GM21786 (cell line): ENCODE measurements around the gene ZNF687.
A peak's percentile ranks its signal among the peaks of the same experiment; 100 is the strongest.

Experiments
- ATAC-seq: cut with Tn5 transposase; IDR thresholded peaks from one replicate; pipeline ENCODE4 v1.9.1; 2021; ENCODE audit not compliant: unreplicated experiment

ZNF687 gene

GRCh38 chr1:151311589-151312331, 29.7 kb downstream of the ZNF687 start:
- ATAC-seq, result no peak

DNA sequence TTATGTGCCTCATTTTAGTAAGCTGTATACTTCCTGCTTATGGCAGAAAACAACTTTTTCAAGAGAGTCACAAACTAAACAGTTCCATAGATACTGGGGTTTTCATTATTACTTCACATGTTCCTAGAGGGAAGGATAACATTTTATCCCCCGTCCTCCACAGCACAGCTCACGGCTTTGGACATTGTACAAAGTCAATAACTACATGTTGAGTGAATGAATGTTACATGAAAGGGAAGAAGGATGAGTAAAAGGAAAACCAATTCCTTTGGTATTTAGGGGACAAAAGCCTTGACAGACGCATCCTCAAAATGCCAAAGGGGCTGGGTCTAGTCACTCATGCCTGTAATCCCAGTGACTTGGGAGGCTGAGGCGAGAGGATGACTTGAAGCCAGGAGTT, 30.3 kb downstream of the ZNF687 start:
- no peak for ATAC-seq

- ATAC-seq, result no peak
These were observed 30.7 kb downstream of the ZNF687 start for GRCh38 chr1:151312826-151313225.

DNA sequence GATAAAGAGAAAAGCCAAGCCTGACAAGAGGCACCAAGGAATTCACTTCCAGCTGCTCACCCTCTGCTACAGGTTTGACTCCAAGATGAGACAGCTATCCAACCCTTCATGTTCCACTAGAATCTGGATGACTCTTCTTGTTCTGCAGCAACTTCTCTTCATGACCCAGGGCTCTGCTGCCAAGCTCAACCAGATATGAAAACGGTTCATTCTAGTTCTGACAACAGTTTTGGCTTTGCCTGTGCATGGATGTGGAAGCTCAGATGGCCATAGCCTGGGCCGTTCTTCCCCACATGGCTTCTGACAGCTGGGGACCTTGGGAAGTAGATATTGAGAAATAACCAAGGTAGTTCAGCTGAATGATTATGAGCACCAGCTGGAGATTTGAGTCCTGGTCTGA, 31.4 kb downstream of the ZNF687 start:
- no peak for ATAC-seq

DNA sequence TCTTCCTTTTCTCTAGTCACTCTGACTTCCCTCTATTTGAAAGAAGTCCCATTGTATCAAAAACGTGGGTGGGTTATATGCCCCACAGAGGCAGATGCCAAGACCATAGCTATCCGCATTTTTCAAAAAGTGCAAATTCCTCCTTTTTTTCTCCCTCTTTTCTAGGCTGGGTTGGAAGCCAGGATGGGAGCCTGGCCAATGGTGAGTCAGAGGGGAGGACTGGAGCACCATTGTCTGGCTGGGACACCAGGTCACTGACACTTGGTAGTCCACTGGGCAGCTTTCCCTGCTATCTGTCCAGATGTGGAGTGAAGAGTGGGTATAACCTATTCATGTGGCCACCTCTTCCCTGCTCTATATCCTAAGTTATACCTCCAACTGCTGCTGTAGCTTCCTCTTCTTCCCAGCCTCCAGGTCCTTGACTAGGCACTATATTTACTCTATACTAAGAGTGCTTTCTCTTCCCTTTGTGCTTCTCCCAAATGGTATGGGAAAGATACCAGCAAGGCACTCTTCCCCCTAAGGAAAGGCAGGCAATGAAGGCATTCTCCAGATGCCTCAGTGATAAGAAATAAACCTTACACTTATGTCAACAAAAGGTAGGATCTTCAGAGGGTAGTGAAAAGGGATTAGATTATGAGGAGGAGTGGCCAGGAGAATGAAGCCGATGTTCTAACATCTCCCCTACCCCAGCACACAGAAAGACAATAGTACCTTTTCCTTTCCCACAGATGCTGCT, 32.2 kb downstream of the ZNF687 start:
- no peak for ATAC-seq

DNA sequence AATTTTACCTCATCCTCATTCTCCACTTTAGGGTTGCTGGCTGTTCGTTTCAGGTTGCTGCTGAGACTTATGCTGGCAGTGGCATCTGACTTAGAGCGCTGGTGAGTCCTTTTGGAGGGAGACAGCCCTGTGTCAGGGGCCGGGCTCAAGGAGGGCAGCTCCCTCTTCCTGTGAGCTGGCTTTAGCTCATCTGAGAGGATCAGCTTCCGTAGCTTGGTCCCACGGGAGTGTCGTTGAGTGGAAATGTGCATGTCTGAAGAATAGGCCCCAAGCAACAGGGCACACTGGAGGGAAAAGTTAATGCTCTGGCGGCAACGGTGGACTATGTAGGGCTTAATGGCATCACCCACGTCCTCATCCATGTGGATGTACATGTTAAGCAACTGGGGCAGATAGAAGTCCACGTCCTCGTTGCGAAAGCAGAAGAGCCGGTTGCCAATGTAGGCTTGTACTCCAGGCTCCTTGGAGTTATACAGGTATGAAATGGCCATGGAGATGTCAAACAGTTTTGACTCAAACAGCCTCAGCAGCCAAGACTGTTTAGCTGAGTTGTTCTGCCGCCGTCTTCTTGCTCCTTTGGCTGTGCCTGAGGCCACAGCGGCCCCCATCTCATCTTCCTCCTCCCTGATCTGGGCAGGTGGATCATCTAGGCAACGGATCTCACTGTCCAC, 33.6 kb downstream of the ZNF687 start:
- no peak for ATAC-seq

DNA sequence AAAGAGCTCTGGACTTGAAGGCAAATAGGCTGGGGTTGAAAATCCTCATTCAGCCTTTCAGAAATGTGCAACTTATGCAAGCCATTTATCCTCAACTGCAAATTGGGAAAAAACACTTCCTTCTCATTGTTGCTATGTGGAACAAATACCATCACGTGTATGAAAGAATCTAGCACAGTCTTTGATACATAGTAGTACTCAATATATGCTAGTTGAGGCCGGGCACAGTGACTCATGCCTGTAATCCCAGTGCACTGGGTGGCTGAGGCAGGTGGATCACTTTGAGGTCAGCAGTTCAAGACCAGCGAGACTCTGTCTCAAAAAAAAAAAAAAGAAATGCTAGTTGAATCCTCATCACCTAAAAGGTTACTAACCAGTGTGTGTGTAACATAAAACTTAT, 36.9 kb downstream of the ZNF687 start:
- ATAC-seq, result no peak

DNA sequence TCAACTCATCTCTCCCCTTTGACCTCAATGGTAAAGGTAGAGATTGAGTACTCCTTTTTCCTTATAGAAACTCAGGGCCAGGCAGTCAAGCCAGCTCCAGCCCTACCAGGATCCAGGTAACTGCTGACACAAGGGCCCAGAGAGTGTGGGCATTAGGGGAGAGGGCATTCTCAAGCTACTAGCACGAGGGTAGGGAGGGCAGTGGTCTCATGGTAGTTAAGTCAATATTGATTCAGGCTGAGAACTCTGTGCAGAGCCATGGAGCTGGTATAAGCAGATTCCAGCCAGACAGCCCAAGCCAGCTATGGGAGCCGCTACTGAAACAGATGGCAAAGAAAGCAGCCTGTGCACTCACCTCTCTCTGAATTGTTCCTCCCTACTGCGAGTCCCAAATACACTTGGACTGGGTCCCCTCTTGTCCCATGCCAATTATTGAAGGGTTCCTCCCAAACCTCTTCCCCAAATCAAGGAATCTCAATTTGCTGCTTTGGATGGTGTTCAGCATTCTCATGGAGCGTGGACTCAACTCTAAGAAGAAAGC, 42.4 kb downstream of the ZNF687 start:
- ATAC-seq, result no peak

DNA sequence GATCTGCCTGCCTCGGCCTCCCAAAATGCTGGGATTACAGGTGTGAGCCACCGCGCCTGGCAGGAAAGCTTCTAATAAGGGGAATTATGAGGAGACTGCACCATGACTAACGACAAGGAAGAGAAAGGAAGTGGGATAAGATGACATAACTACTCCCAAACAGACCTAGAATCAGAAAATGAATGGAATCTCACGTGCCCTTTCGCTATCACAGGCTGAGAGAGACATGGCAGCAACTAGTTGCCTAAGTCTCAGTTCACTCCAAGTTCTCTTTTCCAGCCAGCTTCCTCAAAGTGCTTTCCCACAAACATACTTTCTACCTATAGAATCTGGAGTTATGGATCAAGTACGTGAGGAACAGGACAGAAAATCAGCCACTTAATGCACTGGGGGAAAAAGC, 43.1 kb downstream of the ZNF687 start:
- no peak for ATAC-seq

- ATAC-seq, result no peak
These were observed 43.7 kb downstream of the ZNF687 start for GRCh38 chr1:151325646-151326429.

- ATAC-seq, result peak; percentile 52
These were observed 44.6 kb downstream of the ZNF687 start for GRCh38 chr1:151326619-151327222.

- ATAC-seq, result peak; percentile 75
These were observed 45.3 kb downstream of the ZNF687 start, which contains the start of gene PI4KB for GRCh38 chr1:151327223-151327902. Gene PI4KB, minus strand, starts transcription at chr1:151327416. Its CDS starts 10,935 bp downstream, at chr1:151316481.

GRCh38 chr1:151327903-151328674, 46.0 kb downstream of the ZNF687 start:
- ATAC-seq, result peak; percentile 15

DNA sequence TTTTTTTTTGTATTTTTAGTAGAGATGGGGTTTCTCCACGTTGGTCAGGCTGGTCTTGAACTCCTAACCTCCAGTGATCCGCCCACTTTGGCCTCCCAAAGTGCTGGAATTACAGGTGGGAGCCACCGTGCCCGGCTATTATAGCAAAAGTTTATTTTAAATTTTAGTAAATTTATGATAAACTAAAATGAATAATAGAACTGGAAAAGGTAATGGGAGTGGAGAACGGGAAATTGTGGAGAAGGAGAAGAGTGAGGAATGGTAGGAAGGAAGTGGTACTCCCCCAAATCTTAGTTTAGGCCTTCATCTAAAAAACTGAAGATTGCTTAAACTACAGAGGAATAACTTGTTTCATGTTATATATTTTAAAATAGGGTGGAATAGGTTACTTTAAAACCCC, 52.7 kb downstream of the ZNF687 start:
- ATAC-seq, result no peak

- ATAC-seq, result no peak
These were observed 54.5 kb downstream of the ZNF687 start for GRCh38 chr1:151336556-151336955.

DNA sequence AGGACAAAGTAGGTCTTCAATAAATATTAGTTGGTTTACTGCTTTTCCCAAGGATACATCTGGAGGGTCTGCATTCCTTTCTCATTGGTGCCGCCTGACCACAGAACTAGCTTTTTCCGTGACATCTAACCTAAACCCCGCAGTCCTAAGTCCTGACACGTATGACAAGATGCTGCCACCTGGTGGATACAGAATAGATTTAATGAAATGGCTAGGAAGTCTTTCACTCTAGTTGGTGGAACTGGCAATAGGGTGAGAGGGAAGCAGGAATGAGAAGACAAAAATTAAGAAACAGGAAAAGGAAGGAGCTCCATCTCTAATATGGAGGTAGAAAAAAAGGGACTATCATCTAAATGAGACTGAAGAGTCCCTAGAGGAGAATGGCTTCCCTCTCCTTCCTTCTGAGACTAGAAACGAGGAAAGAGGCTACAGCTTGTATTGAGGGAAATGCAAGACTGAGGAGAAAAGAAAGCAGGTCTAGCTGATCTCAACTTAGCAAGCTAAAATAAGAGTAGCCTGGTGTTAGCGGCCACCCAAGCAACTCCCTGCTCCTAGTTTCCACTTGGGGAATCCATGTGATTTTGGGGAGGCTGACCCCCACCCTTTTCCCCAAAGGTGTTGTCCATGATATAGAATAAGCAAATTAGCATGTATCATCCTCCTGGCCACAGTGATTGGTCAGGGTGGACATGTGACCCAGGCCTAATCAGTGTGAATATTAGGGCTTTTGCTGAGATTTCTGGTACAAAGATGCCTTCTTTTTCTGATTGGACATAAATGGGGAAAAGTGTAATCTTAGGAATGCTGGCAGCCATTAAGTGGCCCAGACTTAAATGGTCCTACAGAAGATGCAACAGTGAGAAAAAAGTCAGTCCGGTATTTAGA, 59.0 kb downstream of the ZNF687 start:
- no peak for ATAC-seq
